CD1c-positive myeloid dendritic cell (primary cell): ENCODE measurements around the gene ADAMTS20.
"Not testable (repeated sequence)": the region's sequence is repeated elsewhere in the genome, so short reads cannot be mapped to it uniquely, and the experiment has no call there.

ENCODE experiments used
- DNase-seq: peaks from one replicate; pipeline ENCODE4 v3.0.0-alpha.2; 2016; ENCODE audit errors: extremely low spot score

ADAMTS20 gene

GRCh38 chr12:43551971-43552559, at the start of gene ADAMTS20:
TSS of gene ADAMTS20 (minus strand) at chr12:43552203. CDS start at chr12:43551921, 282 bp downstream.
- DNase-seq = no peak

- no peak for DNase-seq
Measured at GRCh38 chr12:43599708-43600107, 47.7 kb upstream of the ADAMTS20 start.

GRCh38 chr12:43599066-43599465, 47.1 kb upstream of the ADAMTS20 start:
- no peak for DNase-seq

- DNase-seq = no peak
Measured at GRCh38 chr12:43590307-43590706, 38.3 kb upstream of the ADAMTS20 start.

- no peak for DNase-seq
Measured at GRCh38 chr12:43586646-43587245, 34.7 kb upstream of the ADAMTS20 start.

- no peak for DNase-seq
Measured at GRCh38 chr12:43585676-43586075, 33.7 kb upstream of the ADAMTS20 start.

- DNase-seq = no peak
Measured at GRCh38 chr12:43580601-43581000, 28.6 kb upstream of the ADAMTS20 start.

GRCh38 chr12:43579206-43579605, 27.2 kb upstream of the ADAMTS20 start:
- no peak for DNase-seq

- DNase-seq = no peak
Measured at GRCh38 chr12:43578782-43579181, 26.8 kb upstream of the ADAMTS20 start.

GRCh38 chr12:43577381-43577780, 25.4 kb upstream of the ADAMTS20 start:
- no peak for DNase-seq

GRCh38 chr12:43576162-43576561, 24.2 kb upstream of the ADAMTS20 start:
- no peak for DNase-seq

- DNase-seq = no peak
Measured at GRCh38 chr12:43571885-43572284, 19.9 kb upstream of the ADAMTS20 start.

GRCh38 chr12:43556057-43556456, 4.1 kb upstream of the ADAMTS20 start:
- no peak for DNase-seq

GRCh38 chr12:43551279-43551970, 578 bp downstream of the ADAMTS20 start:
- DNase-seq = no peak

GRCh38 chr12:43550831-43551271, 1.2 kb downstream of the ADAMTS20 start:
- no peak for DNase-seq

- DNase-seq = no peak
Measured at GRCh38 chr12:43544703-43545102, 7.3 kb downstream of the ADAMTS20 start.

- DNase-seq = no peak
Measured at GRCh38 chr12:43540470-43540869, 11.5 kb downstream of the ADAMTS20 start.

GRCh38 chr12:43537675-43538074, 14.3 kb downstream of the ADAMTS20 start:
- DNase-seq = not testable (repeated sequence)

GRCh38 chr12:43516045-43516444, 36.0 kb downstream of the ADAMTS20 start:
- no peak for DNase-seq

- DNase-seq = no peak
Measured at GRCh38 chr12:43501703-43502102, 50.3 kb downstream of the ADAMTS20 start.

GRCh38 chr12:43493261-43493797, 58.7 kb downstream of the ADAMTS20 start:
- DNase-seq = no peak

GRCh38 chr12:43482311-43483085, 69.5 kb downstream of the ADAMTS20 start:
- no peak for DNase-seq
